ENCODE data around the gene STK33.

DNA sequence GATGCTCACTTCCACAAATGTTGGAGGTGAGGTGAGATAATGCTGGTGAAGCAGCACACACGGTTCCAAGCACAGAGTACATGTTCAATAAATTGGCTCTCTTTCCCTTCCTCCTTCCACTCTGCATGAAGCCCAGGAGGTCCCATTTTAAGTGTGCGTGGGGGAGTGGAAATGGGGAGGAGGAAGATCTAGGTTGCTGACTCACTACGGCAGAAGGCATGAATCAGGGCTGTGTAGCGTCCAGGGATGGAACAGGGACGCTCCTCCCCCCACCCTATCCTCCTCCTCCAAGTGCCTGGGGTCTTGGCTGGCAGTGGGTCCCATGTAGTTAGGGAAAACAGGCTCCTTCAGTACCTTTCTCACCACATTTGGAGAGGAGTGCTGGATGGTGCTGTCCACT lies 44.3 kb upstream of the STK33 start:
- TF ChIP-seq, protein P1, sequence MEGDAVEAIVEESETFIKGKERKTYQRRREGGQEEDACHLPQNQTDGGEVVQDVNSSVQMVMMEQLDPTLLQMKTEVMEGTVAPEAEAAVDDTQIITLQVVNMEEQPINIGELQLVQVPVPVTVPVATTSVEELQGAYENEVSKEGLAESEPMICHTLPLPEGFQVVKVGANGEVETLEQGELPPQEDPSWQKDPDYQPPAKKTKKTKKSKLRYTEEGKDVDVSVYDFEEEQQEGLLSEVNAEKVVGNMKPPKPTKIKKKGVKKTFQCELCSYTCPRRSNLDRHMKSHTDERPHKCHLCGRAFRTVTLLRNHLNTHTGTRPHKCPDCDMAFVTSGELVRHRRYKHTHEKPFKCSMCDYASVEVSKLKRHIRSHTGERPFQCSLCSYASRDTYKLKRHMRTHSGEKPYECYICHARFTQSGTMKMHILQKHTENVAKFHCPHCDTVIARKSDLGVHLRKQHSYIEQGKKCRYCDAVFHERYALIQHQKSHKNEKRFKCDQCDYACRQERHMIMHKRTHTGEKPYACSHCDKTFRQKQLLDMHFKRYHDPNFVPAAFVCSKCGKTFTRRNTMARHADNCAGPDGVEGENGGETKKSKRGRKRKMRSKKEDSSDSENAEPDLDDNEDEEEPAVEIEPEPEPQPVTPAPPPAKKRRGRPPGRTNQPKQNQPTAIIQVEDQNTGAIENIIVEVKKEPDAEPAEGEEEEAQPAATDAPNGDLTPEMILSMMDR (IDR thresholded peaks at IDR 0.05; ENCODE audit: borderline replicate concordance, extremely low read depth, low read length, poor library complexity, severe bottlenecking), result no peak
- TF ChIP-seq EZH2 (IDR thresholded peaks at IDR 0.05; ENCODE audit: borderline replicate concordance, low read depth, low read length, severe bottlenecking), result no peak
